SIG-M5 (cell line): Measurements from ENCODE around the gene PTPRD.

Experiments
- DNase-seq: peaks from one replicate; lab custom pipeline; 2025; lab: John Stamatoyannopoulos, UW

The PTPRD gene

GRCh38 chr9:8778356-8778755 lies 1834.4 kb downstream of the PTPRD start:
- no peak for DNase-seq

- DNase-seq, result no peak
Measured at GRCh38 chr9:8772302-8772701, 1840.5 kb downstream of the PTPRD start.

- no peak for DNase-seq
Measured at GRCh38 chr9:8769153-8769552, 1843.6 kb downstream of the PTPRD start.

GRCh38 chr9:8766096-8766495 lies 1846.7 kb downstream of the PTPRD start:
- DNase-seq, result no peak

GRCh38 chr9:8764051-8764450 lies 1848.8 kb downstream of the PTPRD start:
- DNase-seq, result no peak

- DNase-seq, result no peak
Measured at GRCh38 chr9:8762479-8763085, 1850.2 kb downstream of the PTPRD start.

GRCh38 chr9:8760000-8760767 lies 1852.6 kb downstream of the PTPRD start:
- DNase-seq, result no peak

GRCh38 chr9:8757881-8758280 lies 1854.9 kb downstream of the PTPRD start:
- no peak for DNase-seq

GRCh38 chr9:8754751-8755150 lies 1858.1 kb downstream of the PTPRD start:
- no peak for DNase-seq

- no peak for DNase-seq
Measured at GRCh38 chr9:8751406-8751930, 1861.3 kb downstream of the PTPRD start.

GRCh38 chr9:8750639-8751051 lies 1862.2 kb downstream of the PTPRD start:
- no peak for DNase-seq

- no peak for DNase-seq
Measured at GRCh38 chr9:8745347-8745746, 1867.5 kb downstream of the PTPRD start.

GRCh38 chr9:8738945-8739344 lies 1873.9 kb downstream of the PTPRD start:
- no peak for DNase-seq

GRCh38 chr9:8736805-8737204 lies 1876.0 kb downstream of the PTPRD start:
- no peak for DNase-seq

- no peak for DNase-seq
Measured at GRCh38 chr9:8734760-8735159, 1878.0 kb downstream of the PTPRD start.

GRCh38 chr9:8733131-8733954 lies 1879.5 kb downstream of the PTPRD start:
- no peak for DNase-seq

- DNase-seq, result no peak
Measured at GRCh38 chr9:8732367-8733075, 1880.3 kb downstream of the PTPRD start.

GRCh38 chr9:8730618-8731017 lies 1882.2 kb downstream of the PTPRD start:
- DNase-seq, result no peak

- DNase-seq, result no peak
Measured at GRCh38 chr9:8728910-8729309, 1883.9 kb downstream of the PTPRD start.

GRCh38 chr9:8727191-8727590 lies 1885.6 kb downstream of the PTPRD start:
- no peak for DNase-seq

GRCh38 chr9:8726692-8727091 lies 1886.1 kb downstream of the PTPRD start:
- no peak for DNase-seq

GRCh38 chr9:8725635-8726034 lies 1887.2 kb downstream of the PTPRD start:
- DNase-seq, result no peak
